ENCODE measurements around the gene RAB29. TPM values are rescaled to one million over a fixed set of nuclear protein-coding genes. Genes with fewer than 3 reads are reported as not detected.
A peak's percentile ranks its signal among the peaks of the same experiment; 100 is the strongest.

The RAB29 gene
- total RNA-seq, 2 donors from 2014 or later: 23.5 to 47.2 TPM

- no peaks in the 10 kb centered on the region for H3K9me3 ChIP-seq
- ATAC-seq (ENCODE audit: insufficient number of reproducible peaks, low FRiP score, low read depth) (no peak), DNase-seq (ENCODE audit: low spot score) (no peak)
- TF ChIP-seq, protein P1, sequence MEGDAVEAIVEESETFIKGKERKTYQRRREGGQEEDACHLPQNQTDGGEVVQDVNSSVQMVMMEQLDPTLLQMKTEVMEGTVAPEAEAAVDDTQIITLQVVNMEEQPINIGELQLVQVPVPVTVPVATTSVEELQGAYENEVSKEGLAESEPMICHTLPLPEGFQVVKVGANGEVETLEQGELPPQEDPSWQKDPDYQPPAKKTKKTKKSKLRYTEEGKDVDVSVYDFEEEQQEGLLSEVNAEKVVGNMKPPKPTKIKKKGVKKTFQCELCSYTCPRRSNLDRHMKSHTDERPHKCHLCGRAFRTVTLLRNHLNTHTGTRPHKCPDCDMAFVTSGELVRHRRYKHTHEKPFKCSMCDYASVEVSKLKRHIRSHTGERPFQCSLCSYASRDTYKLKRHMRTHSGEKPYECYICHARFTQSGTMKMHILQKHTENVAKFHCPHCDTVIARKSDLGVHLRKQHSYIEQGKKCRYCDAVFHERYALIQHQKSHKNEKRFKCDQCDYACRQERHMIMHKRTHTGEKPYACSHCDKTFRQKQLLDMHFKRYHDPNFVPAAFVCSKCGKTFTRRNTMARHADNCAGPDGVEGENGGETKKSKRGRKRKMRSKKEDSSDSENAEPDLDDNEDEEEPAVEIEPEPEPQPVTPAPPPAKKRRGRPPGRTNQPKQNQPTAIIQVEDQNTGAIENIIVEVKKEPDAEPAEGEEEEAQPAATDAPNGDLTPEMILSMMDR (IDR thresholded peaks at IDR 0.05): no peak
- no peak overlapping the region for H3K4me3 ChIP-seq
- H3K36me3 ChIP-seq: peaks cover 3% of the 10 kb centered on the region
- no peak overlapping the region for H3K27ac ChIP-seq
- H3K4me1 ChIP-seq (ENCODE audit: control insufficient read depth in 1 of 2, low read depth in 2 of 2): peaks cover 6 to 44% of the 10 kb centered on the region in 2 donors
- H3K27me3 ChIP-seq (replicated peaks; ENCODE audit: insufficient read depth): no peaks in the 10 kb centered on the region
Observed at GRCh38 chr1:205739348-205740160, 35.7 kb downstream of the RAB29 start.

DNA sequence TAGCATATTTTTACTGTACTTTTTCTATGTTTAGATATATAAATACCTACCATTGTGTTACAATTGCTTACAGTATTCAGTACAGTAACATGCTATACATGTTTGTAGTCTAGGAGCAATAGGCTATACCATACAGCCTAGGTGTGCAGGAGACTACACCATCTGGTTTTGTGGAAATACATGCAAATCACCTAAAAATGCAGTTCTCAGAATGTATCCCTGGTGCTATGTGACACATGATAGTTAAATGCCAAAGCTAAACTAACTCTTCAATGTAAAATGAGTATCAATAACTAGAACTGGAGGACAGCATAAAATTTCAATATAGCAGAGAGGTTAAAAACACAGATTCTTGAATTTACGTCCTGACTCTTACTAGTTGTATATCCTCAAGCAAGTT, 40.1 kb downstream of the RAB29 start:
- no peaks in the 10 kb centered on the region for H3K27me3 ChIP-seq (replicated peaks; ENCODE audit: insufficient read depth)
- ATAC-seq (ENCODE audit: insufficient number of reproducible peaks, low FRiP score, low read depth): no peak
- TF ChIP-seq, protein P1 (IDR thresholded peaks at IDR 0.05): no peak
- peaks cover 4% of the 10 kb centered on the region for H3K36me3 ChIP-seq
- H3K4me1 ChIP-seq (ENCODE audit: control insufficient read depth in 1 of 2, low read depth in 2 of 2): peaks cover 9 to 40% of the 10 kb centered on the region in 2 donors
- no peak for DNase-seq (ENCODE audit: low spot score)
- no peak overlapping the region for H3K4me3 ChIP-seq
- no peak overlapping the region for H3K27ac ChIP-seq
- H3K9me3 ChIP-seq: no peaks in the 10 kb centered on the region

DNA sequence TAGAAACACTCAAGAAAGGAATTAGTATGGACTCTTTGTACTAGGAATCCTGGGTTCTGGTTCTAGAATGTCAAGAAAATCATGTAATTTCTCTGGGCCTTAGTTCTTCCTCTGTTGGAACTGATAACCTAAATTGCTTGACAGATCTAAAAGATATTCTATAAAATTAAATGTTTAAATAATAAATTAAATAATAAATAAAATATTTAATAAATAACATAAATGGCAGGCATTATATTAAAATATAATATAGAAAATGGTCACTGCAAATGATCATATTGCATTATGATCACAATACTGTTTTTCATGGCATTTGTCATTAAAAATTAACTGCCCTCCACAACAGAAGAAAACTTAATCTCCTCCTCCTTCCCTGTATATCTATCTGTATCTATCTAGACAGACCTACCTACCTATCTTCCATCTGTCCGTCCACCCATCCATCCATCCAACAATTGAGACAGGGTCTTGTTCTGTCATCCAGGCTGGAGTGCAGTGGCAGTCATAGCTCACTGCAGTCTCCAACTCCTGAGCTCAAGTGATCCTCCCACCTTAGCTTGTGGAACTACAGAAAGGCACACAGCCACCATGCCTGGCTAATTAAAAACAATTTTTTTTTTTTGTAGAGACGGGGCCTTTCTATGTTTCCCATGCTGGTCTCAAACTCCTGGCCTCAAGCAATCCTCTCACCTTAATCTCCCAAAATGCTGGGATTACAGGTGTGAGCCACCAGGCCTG, 41.7 kb downstream of the RAB29 start:
- ATAC-seq (ENCODE audit: insufficient number of reproducible peaks, low FRiP score, low read depth) (no peak), DNase-seq (ENCODE audit: low spot score) (no peak)
- TF ChIP-seq, protein P1 (IDR thresholded peaks at IDR 0.05): no peak
- Histone ChIP-seq H3K27ac (peak overlapping the region in 1 of 2 donors; percentile 26), H3K9me3 (no peaks in the 10 kb centered on the region), H3K36me3 (peaks cover 9% of the 10 kb centered on the region), H3K27me3 (replicated peaks; ENCODE audit: insufficient read depth) (no peaks in the 10 kb centered on the region), H3K4me3 (no peak overlapping the region), H3K4me1 (ENCODE audit: control insufficient read depth in 1 of 2, low read depth in 2 of 2) (peaks cover 3 to 39% of the 10 kb centered on the region in 2 donors)

DNA sequence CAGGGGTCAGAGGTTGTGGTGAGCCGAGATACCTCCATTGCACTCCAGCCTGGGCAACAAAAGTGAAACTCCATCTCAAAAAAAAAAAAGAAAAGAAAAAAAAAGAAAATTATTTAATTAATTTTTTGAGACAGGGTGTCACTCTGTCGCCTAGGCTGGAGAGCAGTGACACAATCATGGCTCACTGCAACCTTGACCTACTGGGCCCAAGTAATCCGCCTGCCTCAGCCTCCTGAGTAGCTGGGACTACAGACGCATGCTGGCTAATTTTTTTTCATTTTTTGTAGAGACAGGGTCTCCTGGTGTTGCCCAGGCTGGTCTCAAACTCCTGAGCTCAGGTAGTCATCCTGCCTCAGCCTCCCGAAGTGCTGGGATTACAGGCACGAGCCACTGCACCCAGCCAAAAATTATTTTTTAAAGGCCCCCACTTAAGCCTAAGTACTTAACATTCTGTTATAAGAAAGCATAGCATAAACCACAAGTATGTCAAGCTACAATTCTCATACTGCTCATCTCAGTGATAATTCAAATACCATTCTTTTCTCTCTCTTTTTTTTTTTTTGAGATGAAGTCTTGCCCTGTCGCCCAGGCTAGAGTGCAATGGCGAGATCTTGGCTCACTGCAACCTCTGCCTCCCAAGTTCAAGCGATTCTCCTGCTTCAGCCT, 45.2 kb downstream of the RAB29 start:
- TF ChIP-seq, protein P1 (IDR thresholded peaks at IDR 0.05): no peak
- ATAC-seq (ENCODE audit: insufficient number of reproducible peaks, low FRiP score, low read depth) (no peak), DNase-seq (ENCODE audit: low spot score) (no peak)
- H3K9me3 ChIP-seq: no peaks in the 10 kb centered on the region
- H3K36me3 ChIP-seq: peaks cover 9% of the 10 kb centered on the region
- H3K4me1 ChIP-seq (ENCODE audit: control insufficient read depth in 1 of 2, low read depth in 2 of 2): peaks cover 3 to 43% of the 10 kb centered on the region in 2 donors
- H3K4me3 ChIP-seq: no peak overlapping the region
- no peaks in the 10 kb centered on the region for H3K27me3 ChIP-seq (replicated peaks; ENCODE audit: insufficient read depth)
- H3K27ac ChIP-seq: no peak overlapping the region

GRCh38 chr1:205726619-205727125, 48.6 kb downstream of the RAB29 start:
- H3K27ac ChIP-seq: no peak overlapping the region
- TF ChIP-seq, protein P1 (IDR thresholded peaks at IDR 0.05): no peak
- H3K4me1 ChIP-seq (ENCODE audit: control insufficient read depth in 1 of 2, low read depth in 2 of 2): peaks cover 0 to 27% of the 10 kb centered on the region in 2 donors
- ATAC-seq (ENCODE audit: insufficient number of reproducible peaks, low FRiP score, low read depth) (no peak), DNase-seq (ENCODE audit: low spot score) (no peak)
- no peaks in the 10 kb centered on the region for H3K27me3 ChIP-seq (replicated peaks; ENCODE audit: insufficient read depth)
- H3K36me3 ChIP-seq: peaks cover 4% of the 10 kb centered on the region
- no peaks in the 10 kb centered on the region for H3K9me3 ChIP-seq
- no peak overlapping the region for H3K4me3 ChIP-seq
